ENCODE results near the gene LRBA.

LRBA gene

GRCh38 chr4:150867148-150867547 lies 147.9 kb downstream of the LRBA start:
- H3K4me3 Mint-ChIP-seq = no peak overlapping the region
- H3K27ac Mint-ChIP-seq = no peak overlapping the region
- H3K27me3 Mint-ChIP-seq = no peaks in the 10 kb centered on the region
- H3K9me3 Mint-ChIP-seq = no peaks in the 10 kb centered on the region
- no peaks in the 10 kb centered on the region for H3K4me1 Mint-ChIP-seq (ENCODE audit: low read depth)
- H3K36me3 Mint-ChIP-seq (ENCODE audit: low read depth) = peaks cover 15% of the 10 kb centered on the region

GRCh38 chr4:150863456-150863855 lies 151.6 kb downstream of the LRBA start:
- H3K4me1 Mint-ChIP-seq (ENCODE audit: low read depth) = no peaks in the 10 kb centered on the region
- no peak overlapping the region for H3K27ac Mint-ChIP-seq
- no peaks in the 10 kb centered on the region for H3K27me3 Mint-ChIP-seq
- peaks cover 7% of the 10 kb centered on the region for H3K36me3 Mint-ChIP-seq (ENCODE audit: low read depth)
- no peaks in the 10 kb centered on the region for H3K9me3 Mint-ChIP-seq
- no peak overlapping the region for H3K4me3 Mint-ChIP-seq

GRCh38 chr4:150862829-150863228 lies 152.3 kb downstream of the LRBA start:
- H3K4me3 Mint-ChIP-seq = no peak overlapping the region
- H3K27me3 Mint-ChIP-seq = no peaks in the 10 kb centered on the region
- H3K9me3 Mint-ChIP-seq = no peaks in the 10 kb centered on the region
- no peak overlapping the region for H3K27ac Mint-ChIP-seq
- H3K36me3 Mint-ChIP-seq (ENCODE audit: low read depth) = peaks cover 3% of the 10 kb centered on the region
- no peaks in the 10 kb centered on the region for H3K4me1 Mint-ChIP-seq (ENCODE audit: low read depth)

- Mint-ChIP-seq H3K27ac (no peak overlapping the region), H3K9me3 (no peaks in the 10 kb centered on the region), H3K27me3 (no peaks in the 10 kb centered on the region), H3K4me1 (ENCODE audit: low read depth) (no peaks in the 10 kb centered on the region), H3K4me3 (no peak overlapping the region), H3K36me3 (ENCODE audit: low read depth) (peaks cover 7% of the 10 kb centered on the region)
Measured at GRCh38 chr4:150859453-150859852, 155.6 kb downstream of the LRBA start.

DNA sequence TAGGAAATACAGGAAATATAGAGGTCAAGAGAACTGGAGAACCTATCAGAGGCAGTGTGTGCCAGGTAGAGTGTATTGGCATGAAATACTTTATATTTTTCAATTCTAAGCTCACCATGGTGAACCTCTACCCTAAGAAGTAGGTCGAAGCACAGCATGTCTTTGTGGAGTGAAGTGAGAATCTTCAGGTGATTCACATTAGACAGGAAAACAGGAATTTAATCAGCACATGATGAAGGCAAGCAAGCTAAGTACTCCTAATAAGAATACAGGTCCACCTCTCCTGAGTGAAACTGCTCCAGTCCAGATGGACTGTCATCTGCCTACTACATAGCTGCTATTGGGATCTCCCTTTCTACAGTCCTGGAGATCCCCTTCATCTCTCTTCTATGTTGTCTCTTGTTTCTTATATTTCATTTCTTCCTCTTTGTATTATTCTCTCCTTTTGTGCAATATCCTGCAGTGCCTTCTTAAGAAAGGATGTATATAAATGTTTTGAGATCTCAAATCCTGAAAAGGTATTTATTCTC lies 159.0 kb downstream of the LRBA start:
- no peaks in the 10 kb centered on the region for H3K4me1 Mint-ChIP-seq (ENCODE audit: low read depth)
- H3K27ac Mint-ChIP-seq = no peak overlapping the region
- H3K4me3 Mint-ChIP-seq = no peak overlapping the region
- H3K27me3 Mint-ChIP-seq = no peaks in the 10 kb centered on the region
- peaks cover 27% of the 10 kb centered on the region for H3K36me3 Mint-ChIP-seq (ENCODE audit: low read depth)
- H3K9me3 Mint-ChIP-seq = no peaks in the 10 kb centered on the region

GRCh38 chr4:150854600-150854999 lies 160.5 kb downstream of the LRBA start:
- Mint-ChIP-seq H3K4me1 (ENCODE audit: low read depth) (no peaks in the 10 kb centered on the region), H3K4me3 (no peak overlapping the region), H3K27ac (peak overlapping the region; percentile 19), H3K9me3 (no peaks in the 10 kb centered on the region), H3K27me3 (no peaks in the 10 kb centered on the region), H3K36me3 (ENCODE audit: low read depth) (peaks cover 39% of the 10 kb centered on the region)

- H3K36me3 Mint-ChIP-seq (ENCODE audit: low read depth) = peaks cover 46% of the 10 kb centered on the region
- H3K4me3 Mint-ChIP-seq = no peak overlapping the region
- no peak overlapping the region for H3K27ac Mint-ChIP-seq
- H3K27me3 Mint-ChIP-seq = no peaks in the 10 kb centered on the region
- H3K4me1 Mint-ChIP-seq (ENCODE audit: low read depth) = no peaks in the 10 kb centered on the region
- no peaks in the 10 kb centered on the region for H3K9me3 Mint-ChIP-seq
Measured at GRCh38 chr4:150853882-150854281, 161.2 kb downstream of the LRBA start.

DNA sequence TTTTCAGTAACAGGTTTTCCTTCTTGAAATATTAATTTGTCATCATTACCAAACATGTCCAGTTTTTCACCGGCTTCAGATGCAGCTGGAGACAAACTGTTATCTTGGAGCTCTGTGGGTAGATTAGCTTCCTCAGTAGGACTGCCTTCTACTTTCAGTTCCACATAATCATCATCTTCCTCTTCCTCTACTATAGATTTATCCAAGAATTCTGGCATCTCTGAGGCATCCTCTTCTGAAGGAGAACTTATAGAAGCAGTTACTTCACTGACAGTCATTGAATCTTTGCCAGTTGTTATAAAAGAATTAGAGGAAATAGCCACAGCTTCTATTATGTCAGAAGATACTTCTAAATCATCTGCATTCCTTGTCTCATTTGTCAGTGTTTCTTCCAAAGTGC lies 162.9 kb downstream of the LRBA start:
- H3K4me1 Mint-ChIP-seq (ENCODE audit: low read depth) = no peaks in the 10 kb centered on the region
- H3K4me3 Mint-ChIP-seq = no peak overlapping the region
- H3K27ac Mint-ChIP-seq = no peak overlapping the region
- H3K36me3 Mint-ChIP-seq (ENCODE audit: low read depth) = peaks cover 61% of the 10 kb centered on the region
- no peaks in the 10 kb centered on the region for H3K9me3 Mint-ChIP-seq
- no peaks in the 10 kb centered on the region for H3K27me3 Mint-ChIP-seq

- no peaks in the 10 kb centered on the region for H3K9me3 Mint-ChIP-seq
- H3K27me3 Mint-ChIP-seq = no peaks in the 10 kb centered on the region
- peaks cover 79% of the 10 kb centered on the region for H3K36me3 Mint-ChIP-seq (ENCODE audit: low read depth)
- H3K27ac Mint-ChIP-seq = no peak overlapping the region
- H3K4me3 Mint-ChIP-seq = no peak overlapping the region
- no peaks in the 10 kb centered on the region for H3K4me1 Mint-ChIP-seq (ENCODE audit: low read depth)
Measured at GRCh38 chr4:150849016-150849415, 166.1 kb downstream of the LRBA start.

GRCh38 chr4:150828159-150828558 lies 186.9 kb downstream of the LRBA start:
- no peaks in the 10 kb centered on the region for H3K27me3 Mint-ChIP-seq
- H3K9me3 Mint-ChIP-seq = no peaks in the 10 kb centered on the region
- peak overlapping the region; percentile 31 for H3K27ac Mint-ChIP-seq
- H3K4me3 Mint-ChIP-seq = no peak overlapping the region
- H3K36me3 Mint-ChIP-seq (ENCODE audit: low read depth) = peaks cover 58% of the 10 kb centered on the region
- peaks cover 19% of the 10 kb centered on the region for H3K4me1 Mint-ChIP-seq (ENCODE audit: low read depth)

GRCh38 chr4:150827226-150827625 lies 187.9 kb downstream of the LRBA start:
- peak overlapping the region; percentile 32 for H3K4me3 Mint-ChIP-seq
- no peaks in the 10 kb centered on the region for H3K27me3 Mint-ChIP-seq
- H3K36me3 Mint-ChIP-seq (ENCODE audit: low read depth) = peaks cover 58% of the 10 kb centered on the region
- no peak overlapping the region for H3K27ac Mint-ChIP-seq
- H3K4me1 Mint-ChIP-seq (ENCODE audit: low read depth) = peaks cover 19% of the 10 kb centered on the region
- no peaks in the 10 kb centered on the region for H3K9me3 Mint-ChIP-seq

DNA sequence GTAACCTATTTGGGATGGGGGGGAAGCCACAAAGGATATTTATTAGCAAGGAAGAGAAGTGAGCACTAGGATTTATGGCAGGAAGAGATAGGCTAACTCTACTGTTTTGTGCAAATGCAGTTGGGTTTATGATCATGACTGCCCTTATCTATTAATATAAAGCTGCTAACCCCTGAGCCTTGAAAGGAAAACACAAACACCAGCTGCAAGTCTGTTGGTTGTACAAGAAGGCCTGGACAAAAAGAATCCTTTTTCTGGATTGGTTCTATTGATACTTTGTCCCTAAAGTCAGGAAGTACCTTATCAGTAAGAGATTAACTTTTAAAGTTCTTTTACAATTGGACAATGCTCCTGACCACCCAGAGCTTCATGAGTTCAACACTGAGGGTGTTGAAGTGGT lies 188.8 kb downstream of the LRBA start:
- H3K27ac Mint-ChIP-seq = no peak overlapping the region
- H3K4me1 Mint-ChIP-seq (ENCODE audit: low read depth) = peaks cover 19% of the 10 kb centered on the region
- H3K4me3 Mint-ChIP-seq = no peak overlapping the region
- H3K36me3 Mint-ChIP-seq (ENCODE audit: low read depth) = peaks cover 64% of the 10 kb centered on the region
- no peaks in the 10 kb centered on the region for H3K9me3 Mint-ChIP-seq
- no peaks in the 10 kb centered on the region for H3K27me3 Mint-ChIP-seq

GRCh38 chr4:150822407-150822806 lies 192.7 kb downstream of the LRBA start:
- peaks cover 53% of the 10 kb centered on the region for H3K36me3 Mint-ChIP-seq (ENCODE audit: low read depth)
- no peak overlapping the region for H3K27ac Mint-ChIP-seq
- H3K27me3 Mint-ChIP-seq = no peaks in the 10 kb centered on the region
- peaks cover 5% of the 10 kb centered on the region for H3K9me3 Mint-ChIP-seq
- peaks cover 22% of the 10 kb centered on the region for H3K4me1 Mint-ChIP-seq (ENCODE audit: low read depth)
- H3K4me3 Mint-ChIP-seq = no peak overlapping the region

DNA sequence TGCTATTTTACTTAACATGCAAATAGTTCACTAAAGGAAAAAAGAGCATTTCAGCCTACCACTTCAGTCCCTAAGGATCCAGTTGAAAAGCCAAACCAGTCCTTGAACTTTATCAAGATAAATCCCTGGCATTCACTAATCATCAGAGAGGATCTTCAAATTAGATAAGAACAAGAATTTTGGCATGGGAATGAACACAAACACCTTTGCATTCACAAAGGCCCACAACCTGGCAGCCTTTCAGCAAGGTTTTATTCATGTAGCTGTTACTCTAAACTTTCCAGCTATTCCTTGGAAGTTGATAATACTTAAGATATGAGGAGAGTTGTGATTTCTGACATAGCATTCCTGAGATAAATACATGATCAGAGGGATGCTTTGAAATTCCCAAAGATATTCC lies 193.4 kb downstream of the LRBA start:
- H3K9me3 Mint-ChIP-seq = peaks cover 5% of the 10 kb centered on the region
- no peak overlapping the region for H3K4me3 Mint-ChIP-seq
- H3K27me3 Mint-ChIP-seq = no peaks in the 10 kb centered on the region
- H3K27ac Mint-ChIP-seq = no peak overlapping the region
- H3K4me1 Mint-ChIP-seq (ENCODE audit: low read depth) = peaks cover 14% of the 10 kb centered on the region
- H3K36me3 Mint-ChIP-seq (ENCODE audit: low read depth) = peaks cover 51% of the 10 kb centered on the region

DNA sequence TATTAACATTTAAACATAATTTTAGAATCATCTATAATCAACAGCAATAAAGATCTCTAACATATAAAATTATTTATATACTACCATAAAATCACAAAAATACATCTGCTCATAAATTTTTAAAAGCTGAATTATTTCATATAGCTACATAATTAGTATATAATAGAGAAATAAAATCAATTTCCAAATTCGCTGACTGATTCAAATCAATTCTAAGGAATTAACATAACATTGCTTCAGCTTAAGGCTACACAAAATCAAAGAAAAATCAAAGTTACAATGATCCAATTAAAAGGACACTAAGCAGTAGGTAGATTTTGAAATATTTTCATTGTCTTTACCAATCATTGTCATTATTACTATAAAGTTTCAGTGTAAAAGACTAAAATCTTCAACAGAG lies 194.7 kb downstream of the LRBA start:
- Mint-ChIP-seq H3K36me3 (ENCODE audit: low read depth) (peaks cover 47% of the 10 kb centered on the region), H3K27ac (no peak overlapping the region), H3K4me3 (no peak overlapping the region), H3K9me3 (peaks cover 5% of the 10 kb centered on the region), H3K27me3 (no peaks in the 10 kb centered on the region), H3K4me1 (ENCODE audit: low read depth) (peaks cover 12% of the 10 kb centered on the region)

GRCh38 chr4:150818661-150819060 lies 196.4 kb downstream of the LRBA start:
- no peaks in the 10 kb centered on the region for H3K27me3 Mint-ChIP-seq
- H3K4me3 Mint-ChIP-seq = no peak overlapping the region
- H3K9me3 Mint-ChIP-seq = peaks cover 5% of the 10 kb centered on the region
- H3K4me1 Mint-ChIP-seq (ENCODE audit: low read depth) = peaks cover 12% of the 10 kb centered on the region
- peaks cover 41% of the 10 kb centered on the region for H3K36me3 Mint-ChIP-seq (ENCODE audit: low read depth)
- no peak overlapping the region for H3K27ac Mint-ChIP-seq
